Lung microvascular endothelial cell (primary cell): ENCODE results near the gene VWA5B2. TPM values are rescaled to one million over a fixed set of nuclear protein-coding genes. Genes with fewer than 3 reads are reported as not detected.
"Not testable (repeated sequence)": the region's sequence is repeated elsewhere in the genome, so short reads cannot be mapped to it uniquely, and the experiment has no call there.

Experiments
- DNase-seq, 2 donors: peaks; one replicate each; pipeline versions ENCODE4 v3.0.0 to v3.0.0-alpha.2; 2010; ENCODE audit warnings: low read depth in 2 of 2
- total RNA-seq: library from RNA; depleted of rRNA; stranded (reverse); fragments of >200 nt; gene quantifications from 2 replicates; pipeline ENCODE4 v1.2.1, GENCODE V29; 2014

Gene VWA5B2
- total RNA-seq, 1 donor from 2014 or later, result under 0.01 TPM

- DNase-seq, result peak; percentile 64 to 71
Observed at GRCh38 chr3:184241447-184242296, 12.3 kb downstream of the VWA5B2 start.

- no peak for DNase-seq
Observed at GRCh38 chr3:184242297-184242685, 12.9 kb downstream of the VWA5B2 start.

- DNase-seq, result peak; percentile 90 to 94
Observed at GRCh38 chr3:184248454-184249411, 19.3 kb downstream of the VWA5B2 start, which contains the start of gene ALG3. ALG3 (minus strand) TSS chr3:184248962; CDS start chr3:184248940, 22 bp downstream.

GRCh38 chr3:184249412-184250166 lies 20.2 kb downstream of the VWA5B2 start, which contains the start of gene EEF1AKMT4:
EEF1AKMT4 (plus strand) TSS chr3:184249672; CDS start chr3:184249695, 23 bp downstream.
- peak; percentile 98 for DNase-seq

GRCh38 chr3:184250167-184250828 lies 20.9 kb downstream of the VWA5B2 start:
- peak; percentile 88 to 90 for DNase-seq

- DNase-seq, result no peak
Observed at GRCh38 chr3:184255291-184256039, 26.1 kb downstream of the VWA5B2 start.

GRCh38 chr3:184257083-184257915 lies 27.9 kb downstream of the VWA5B2 start:
- DNase-seq, result no peak

- no peak for DNase-seq
Observed at GRCh38 chr3:184258926-184259325, 29.5 kb downstream of the VWA5B2 start.

- DNase-seq, result no peak
Observed at GRCh38 chr3:184259396-184259877, 30.1 kb downstream of the VWA5B2 start.

- peak; percentile 42 to 56 for DNase-seq
Observed at GRCh38 chr3:184259878-184260723, 30.7 kb downstream of the VWA5B2 start.

GRCh38 chr3:184260724-184261269 lies 31.4 kb downstream of the VWA5B2 start:
- no peak for DNase-seq

GRCh38 chr3:184261270-184261853 lies 32.0 kb downstream of the VWA5B2 start, which contains the start of gene CAMK2N2:
CAMK2N2 (minus strand) TSS chr3:184261553; CDS start chr3:184261285, 268 bp downstream.
- DNase-seq, result peak; percentile 38 to 52

- peak in 1 of 2 donors; percentile 36 for DNase-seq
Observed at GRCh38 chr3:184261854-184262763, 32.7 kb downstream of the VWA5B2 start.

GRCh38 chr3:184262764-184263179 lies 33.4 kb downstream of the VWA5B2 start:
- DNase-seq, result no peak

GRCh38 chr3:184267249-184267648 lies 37.9 kb downstream of the VWA5B2 start:
- DNase-seq, result not testable (repeated sequence)

- DNase-seq, result no peak
Observed at GRCh38 chr3:184272269-184272668, 42.9 kb downstream of the VWA5B2 start.
